Tibial nerve (tissue), 4 donors: ENCODE results near the gene GPRIN1.

ENCODE experiments used
- EP300 ChIP-seq, 2 donors: sonication (generic); formaldehyde crosslinking; IDR thresholded peaks; one replicate each; pipeline ENCODE4 v1.6.1; 2017; ENCODE audit warnings: antibody characterized with exemption in 2 of 2, mild to moderate bottlenecking in 1 of 2
- POLR2A ChIP-seq, 2 donors: fragments of 450-650 bp; IDR thresholded peaks; one replicate each; pipeline ENCODE4 v1.6.1; 2017; ENCODE audit warnings: antibody characterized with exemption in 2 of 2, mild to moderate bottlenecking in 2 of 2, moderate library complexity in 2 of 2
- TF ChIP-seq, protein P1 (sequence below), 5 experiments: fragments of 200-600 bp in 3 of 5; fragments of 450-650 bp in 2 of 5; sonication (generic) in 3 of 5; IDR thresholded peaks; one replicate each; pipeline ENCODE4 v1.5.1; 2016 to 2019; ENCODE audit warnings: antibody characterized with exemption in 5 of 5, mild to moderate bottlenecking in 3 of 5, moderate library complexity in 2 of 5

DNA sequence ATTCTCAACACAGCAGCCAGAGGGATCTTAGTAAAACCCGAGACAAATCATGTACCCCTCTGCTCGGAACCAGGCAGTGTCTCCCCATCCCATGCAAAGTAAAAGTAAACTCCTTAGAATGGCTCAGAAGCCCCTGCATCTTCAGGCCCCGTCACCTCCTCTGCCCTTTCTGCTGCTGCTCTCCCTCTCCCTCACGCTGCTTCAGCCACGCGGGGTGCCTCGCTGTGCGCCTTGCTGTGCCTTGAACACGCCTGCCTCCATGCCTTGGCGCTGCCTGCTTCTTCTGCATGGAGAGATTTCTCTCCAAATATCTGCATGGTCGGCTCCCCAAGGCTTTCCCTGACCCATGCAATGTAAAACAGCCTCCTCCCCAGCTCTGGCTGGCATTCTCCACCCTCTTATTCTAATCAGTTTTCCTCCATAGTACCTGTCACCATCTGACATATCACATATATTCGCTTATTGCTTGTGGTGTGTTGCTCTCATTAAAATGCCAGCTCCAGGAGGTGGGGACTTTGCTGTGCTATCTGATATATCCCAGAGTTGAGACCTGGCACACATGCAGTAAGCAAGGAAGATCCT, 8.0 kb downstream of the GPRIN1 start:
- TF ChIP-seq POLR2A (IDR thresholded peaks at IDR 0.05) = no peak
- TF ChIP-seq, protein P1, sequence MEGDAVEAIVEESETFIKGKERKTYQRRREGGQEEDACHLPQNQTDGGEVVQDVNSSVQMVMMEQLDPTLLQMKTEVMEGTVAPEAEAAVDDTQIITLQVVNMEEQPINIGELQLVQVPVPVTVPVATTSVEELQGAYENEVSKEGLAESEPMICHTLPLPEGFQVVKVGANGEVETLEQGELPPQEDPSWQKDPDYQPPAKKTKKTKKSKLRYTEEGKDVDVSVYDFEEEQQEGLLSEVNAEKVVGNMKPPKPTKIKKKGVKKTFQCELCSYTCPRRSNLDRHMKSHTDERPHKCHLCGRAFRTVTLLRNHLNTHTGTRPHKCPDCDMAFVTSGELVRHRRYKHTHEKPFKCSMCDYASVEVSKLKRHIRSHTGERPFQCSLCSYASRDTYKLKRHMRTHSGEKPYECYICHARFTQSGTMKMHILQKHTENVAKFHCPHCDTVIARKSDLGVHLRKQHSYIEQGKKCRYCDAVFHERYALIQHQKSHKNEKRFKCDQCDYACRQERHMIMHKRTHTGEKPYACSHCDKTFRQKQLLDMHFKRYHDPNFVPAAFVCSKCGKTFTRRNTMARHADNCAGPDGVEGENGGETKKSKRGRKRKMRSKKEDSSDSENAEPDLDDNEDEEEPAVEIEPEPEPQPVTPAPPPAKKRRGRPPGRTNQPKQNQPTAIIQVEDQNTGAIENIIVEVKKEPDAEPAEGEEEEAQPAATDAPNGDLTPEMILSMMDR (IDR thresholded peaks at IDR 0.05) = no peak
- TF ChIP-seq EP300 (IDR thresholded peaks at IDR 0.05) = no peak
